ENCODE measurements around the gene SWAP70.

The SWAP70 gene

DNA sequence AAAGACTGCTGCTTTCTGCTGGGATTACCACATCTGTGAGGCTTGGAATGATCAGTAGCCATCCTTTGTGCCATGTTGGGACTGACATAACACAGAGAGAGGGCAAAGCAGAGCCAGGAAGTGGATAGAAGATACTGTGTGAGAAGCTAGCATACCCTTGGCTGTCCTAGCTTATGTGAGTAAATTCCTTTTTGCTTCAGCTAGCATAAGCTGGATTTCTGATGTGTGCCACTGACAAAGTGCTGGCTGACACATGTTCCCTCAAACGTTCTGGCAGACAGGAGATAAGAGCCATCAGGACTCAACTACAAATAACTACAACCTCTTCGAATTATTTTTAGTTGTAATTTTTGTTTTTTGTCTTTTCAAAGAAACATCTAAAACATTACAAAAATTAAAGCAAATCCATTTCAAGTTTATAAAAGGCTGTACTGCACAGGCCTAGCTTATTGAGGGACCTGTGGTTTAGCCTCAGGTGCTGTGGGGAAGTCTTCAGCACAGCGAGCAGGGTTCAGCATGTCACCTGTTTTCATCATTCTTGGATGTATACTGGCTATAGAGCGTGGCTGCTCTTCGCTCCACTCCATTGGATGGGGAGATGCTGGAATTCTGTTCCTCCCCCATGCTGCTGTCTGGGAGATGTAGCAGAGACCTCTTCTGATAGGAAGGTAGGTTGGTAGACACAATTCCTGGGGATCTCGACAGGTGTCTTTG is 120.9 kb downstream of the SWAP70 start:
- no peak for DNase-seq (ENCODE audit: low spot score)
- ChIA-PET POLR2A (ENCODE audit: low non-redundant PET) (no interaction called here), CTCF (no interaction called here)
- TF ChIP-seq CTCF (conservative IDR thresholded peaks at IDR 0.05; ENCODE audit: low read depth) = no peak
- H3K27ac ChIP-seq = no peak overlapping the region

DNA sequence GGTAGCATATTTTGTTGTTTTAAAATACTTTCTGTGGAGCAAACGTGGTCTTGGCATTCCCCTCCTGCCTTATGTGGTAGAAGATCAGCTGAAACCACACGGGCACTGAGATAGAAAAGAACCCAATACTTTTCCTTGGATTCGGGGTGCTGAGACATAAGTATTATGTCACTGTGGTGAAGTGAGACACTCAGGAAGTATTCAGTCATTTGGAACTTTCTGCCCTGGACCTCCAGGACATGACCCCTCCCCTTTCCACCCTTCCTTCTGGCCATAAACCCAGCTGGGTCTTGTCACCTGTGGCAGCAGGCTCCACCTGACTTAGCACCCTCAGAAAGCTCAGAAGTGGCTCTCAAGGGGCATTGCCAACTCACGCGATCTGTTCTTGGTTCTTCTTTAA is 123.4 kb downstream of the SWAP70 start:
- ChIA-PET CTCF (no interaction called here), POLR2A (ENCODE audit: low non-redundant PET) (no interaction called here)
- TF ChIP-seq CTCF (conservative IDR thresholded peaks at IDR 0.05; ENCODE audit: low read depth) = no peak
- H3K27ac ChIP-seq = peak overlapping the region; percentile 14
- DNase-seq (ENCODE audit: low spot score) = no peak

DNA sequence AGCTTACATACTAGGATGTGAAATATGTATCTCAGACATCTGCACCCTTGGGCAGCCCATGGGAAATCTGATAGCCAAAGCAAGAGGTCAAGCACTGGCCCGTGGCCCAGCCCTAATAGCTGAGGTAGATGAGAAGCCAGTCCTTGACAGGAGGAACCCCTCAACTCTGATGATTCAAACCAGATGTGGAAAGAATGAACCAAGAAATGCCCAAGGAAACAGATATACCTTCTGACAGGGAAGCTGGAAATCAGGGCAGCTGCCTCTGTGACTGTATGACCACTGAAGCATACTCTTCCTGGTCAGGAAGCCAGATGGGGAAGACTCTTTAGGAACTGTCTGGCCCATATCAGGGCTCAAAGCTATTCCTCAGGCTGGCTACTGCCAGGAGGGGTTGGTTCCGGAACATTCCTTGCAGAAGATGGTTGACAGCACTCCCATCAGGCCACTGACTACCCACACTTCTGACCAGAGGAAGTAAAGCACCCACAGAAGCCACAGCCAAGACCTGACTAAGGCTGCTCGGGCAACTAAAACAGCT is 124.2 kb downstream of the SWAP70 start:
- DNase-seq (ENCODE audit: low spot score) = no peak
- ChIA-PET CTCF (no interaction called here), POLR2A (ENCODE audit: low non-redundant PET) (no interaction called here)
- no peak for TF ChIP-seq CTCF (conservative IDR thresholded peaks at IDR 0.05; ENCODE audit: low read depth)
- peak overlapping the region; percentile 14 for H3K27ac ChIP-seq

DNA sequence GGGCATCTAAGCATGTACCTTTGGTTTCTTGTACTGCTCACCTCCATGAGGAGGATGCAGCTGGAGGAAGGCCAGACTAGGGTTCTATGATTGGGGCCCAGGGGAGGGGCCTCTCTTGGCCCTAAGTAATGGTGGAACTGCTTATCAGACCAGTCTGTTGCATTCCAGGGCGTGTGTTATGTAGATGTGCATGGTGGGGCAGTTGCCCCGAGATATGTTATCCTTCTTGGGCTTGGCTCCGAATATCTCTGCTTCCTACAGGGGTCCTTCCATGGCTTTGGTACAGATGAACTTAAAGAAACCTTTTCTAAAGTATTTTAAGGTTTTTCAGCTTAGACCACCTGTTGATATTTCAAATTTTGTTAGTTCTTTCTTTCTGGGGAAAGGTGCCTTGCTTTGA is 126.0 kb downstream of the SWAP70 start:
- CTCF ChIA-PET = no interaction called here
- H3K27ac ChIP-seq = no peak overlapping the region
- no peak for DNase-seq (ENCODE audit: low spot score)

GRCh38 chr11:9790703-9791102 is 126.8 kb downstream of the SWAP70 start:
- ChIA-PET CTCF (interaction anchor here (0.8 kb wide), 1 partner anchor 12 kb away, joined by 3 read pairs; no protein-coding TSS in a partner anchor), POLR2A (ENCODE audit: low non-redundant PET) (no interaction called here)

More for the DNA sequence above, 126.0 kb downstream of the SWAP70 start:
- POLR2A ChIA-PET (ENCODE audit: low non-redundant PET) = no interaction called here
- TF ChIP-seq CTCF (conservative IDR thresholded peaks at IDR 0.05; ENCODE audit: low read depth) = no peak

GRCh38 chr11:9796266-9796665 is 132.4 kb downstream of the SWAP70 start:
- no peak overlapping the region for H3K27ac ChIP-seq
- ChIA-PET CTCF (interaction anchor here (0.6 to 0.7 kb wide), 2 partner anchors 13 to 940 kb away, joined by 3 read pairs; no protein-coding TSS in a partner anchor), POLR2A (ENCODE audit: low non-redundant PET) (no interaction called here)
- TF ChIP-seq CTCF (conservative IDR thresholded peaks at IDR 0.05; ENCODE audit: low read depth) = no peak
- no peak for DNase-seq (ENCODE audit: low spot score)

More at GRCh38 chr11:9790703-9791102, 126.8 kb downstream of the SWAP70 start:
- no peak overlapping the region for H3K27ac ChIP-seq
- TF ChIP-seq CTCF (conservative IDR thresholded peaks at IDR 0.05; ENCODE audit: low read depth) = no peak
- no peak for DNase-seq (ENCODE audit: low spot score)
